Right lobe of liver (tissue), 6 donors: ENCODE measurements around the gene KCNQ1. TPM values are rescaled to one million over a fixed set of nuclear protein-coding genes. Genes with fewer than 3 reads are reported as not detected.

Experiments
- ATAC-seq, 4 donors: fragments of 200-7000 bp; cut with Tn5 transposase; one replicate each; pipeline ENCODE4 v1.9.1; 2020; ENCODE audit warnings: mild to moderate bottlenecking in 4 of 4, moderate library complexity in 4 of 4
- DNase-seq, 3 donors: peaks; one replicate each; pipeline ENCODE4 v3.0.0-alpha.2; 2020
- H3K27ac ChIP-seq, 3 donors: fragments of 200-600 bp; one replicate each; pipeline ENCODE4 v1.8.0; 2022
- H3K27me3 ChIP-seq, 2 donors: fragments of 200-600 bp; one replicate each; pipeline ENCODE4 v1.8.0; 2022
- H3K36me3 ChIP-seq, 4 donors: fragments of 200-600 bp; sonication (generic) in 1 of 4; one replicate each; pipeline versions ENCODE4 v1.5.1 to v1.8.0; 2017 to 2022; ENCODE audit warnings: control low read depth in 1 of 4
- H3K4me1 ChIP-seq, 4 donors: fragments of 200-600 bp; sonication (generic) in 1 of 4; one replicate each; pipeline versions ENCODE4 v1.5.1 to v1.8.0; 2017 to 2022; ENCODE audit warnings: control low read depth in 1 of 4
- H3K4me3 ChIP-seq, 3 donors: fragments of 200-600 bp; one replicate each; pipeline ENCODE4 v1.8.0; 2022
- H3K9me3 ChIP-seq, 4 donors: fragments of 200-600 bp; sonication (generic) in 1 of 4; one replicate each; pipeline versions ENCODE4 v1.5.1 to v1.8.0; 2017 to 2022; ENCODE audit warnings: control low read depth in 1 of 4
- CTCF ChIP-seq, 4 donors: fragments of 200-600 bp in 3 of 4; fragments of 450-650 bp in 1 of 4; IDR thresholded peaks; one replicate each; pipeline versions ENCODE4 v1.5.1 to v1.8.0; 2016 to 2022; ENCODE audit warnings: antibody characterized with exemption in 4 of 4, mild to moderate bottlenecking in 2 of 4
- POLR2A ChIP-seq: fragments of 450-650 bp; IDR thresholded peaks from one replicate; pipeline ENCODE4 v1.6.1; 2017; ENCODE audit warnings: antibody characterized with exemption, mild to moderate bottlenecking
- WGBS: methylation state at CpG from one replicate; pipeline ENCODE4 v1.1.6; 2018; ENCODE audit warnings: low coverage, low lambda C conversion rate; ENCODE audit not compliant: insufficient coverage; ENCODE audit errors: missing lambda C conversion rate; 5-methylcytosine and 5-hydroxymethylcytosine counted together
- intact Hi-C, 2 donors: fragments of 100-400 bp; cut with DNase I; formaldehyde crosslinking; loops; one replicate each; pipeline versions ENCODE4 v1.11.2 to v1.14.1; 2022
- total RNA-seq, 6 experiments: library from RNA; depleted of rRNA in 2 of 6; stranded (reverse); fragments of >200 nt in 2 of 6; fragmentation: NEBNext Ultra II Directional in 3 of 6; extraction: Animal tissue kit (Norgen Biotek cat#: 25700) in 3 of 6; gene quantifications; one replicate each; pipeline versions ENCODE4 v1.1.0 to v1.2.4, GENCODE V29; 2016 to 2023
- donor health status: DM: no; HTN: yes; CAD: no.
- donor health status: DM: no; HTN: no; CAD: no.
- donor health status: DM: no; HTN: no; CAD: no.
- donor health status: DM: no; HTN: yes; CAD: no.
- donor health status: DM: no; HTN: yes; CAD: no.

Gene KCNQ1
- total RNA-seq, 6 experiments from 2014 or later, result 0.61 to 2.4 (median 1.8) TPM

DNA sequence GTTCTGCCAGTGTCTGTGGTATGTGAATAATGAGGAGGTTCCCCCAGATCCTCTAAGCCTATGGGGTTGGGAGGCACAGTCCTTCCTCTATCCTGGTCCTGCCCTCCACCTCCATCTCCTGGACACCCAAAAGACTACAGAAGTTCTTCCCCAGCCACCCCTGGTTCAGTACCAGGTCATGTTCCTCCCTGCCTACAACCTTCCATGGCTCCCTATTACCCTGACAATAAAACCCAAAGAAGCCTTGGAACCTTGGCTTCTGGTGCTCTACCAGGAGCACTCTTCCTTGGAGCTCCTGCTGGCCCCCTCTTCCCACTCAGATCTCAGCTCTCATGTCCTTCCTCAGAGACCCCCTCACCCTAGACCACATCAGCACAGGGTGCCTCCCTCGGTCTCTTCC is 13.4 kb upstream of the KCNQ1 start:
- TF ChIP-seq POLR2A, result no peak
- TF ChIP-seq CTCF (IDR thresholded peaks at IDR 0.05), result no peak
- intact Hi-C loops, result loop anchor here in 1 of 2 donors (5.0 kb wide), 1 partner anchor 461 kb away; no protein-coding TSS in a partner anchor
- Histone ChIP-seq H3K27ac (no peak overlapping the region), H3K36me3 (no peaks in the 10 kb centered on the region), H3K9me3 (no peaks in the 10 kb centered on the region), H3K4me1 (no peaks in the 10 kb centered on the region), H3K27me3 (no peaks in the 10 kb centered on the region), H3K4me3 (no peak overlapping the region)
- ATAC-seq (no peak), DNase-seq (peak in 1 of 3 donors; percentile 1)
- WGBS, result 63% methylated on average over 1 of the region's 1 CpG

- WGBS, result no CpG with 5 or more reads among the region's 15 CpGs
- Histone ChIP-seq H3K27ac (no peak overlapping the region), H3K4me1 (no peaks in the 10 kb centered on the region), H3K9me3 (no peaks in the 10 kb centered on the region), H3K36me3 (no peaks in the 10 kb centered on the region), H3K4me3 (no peak overlapping the region), H3K27me3 (no peaks in the 10 kb centered on the region)
- intact Hi-C loops, result loop anchor here in 1 of 2 donors (5.0 kb wide), 1 partner anchor 460 kb away; no protein-coding TSS in a partner anchor
- no peak for TF ChIP-seq POLR2A
- no peak for TF ChIP-seq CTCF (IDR thresholded peaks at IDR 0.05)
- ATAC-seq (no peak), DNase-seq (peak in 2 of 3 donors; percentile 15 to 36)
Measured at GRCh38 chr11:2432171-2432621, 12.6 kb upstream of the KCNQ1 start.

DNA sequence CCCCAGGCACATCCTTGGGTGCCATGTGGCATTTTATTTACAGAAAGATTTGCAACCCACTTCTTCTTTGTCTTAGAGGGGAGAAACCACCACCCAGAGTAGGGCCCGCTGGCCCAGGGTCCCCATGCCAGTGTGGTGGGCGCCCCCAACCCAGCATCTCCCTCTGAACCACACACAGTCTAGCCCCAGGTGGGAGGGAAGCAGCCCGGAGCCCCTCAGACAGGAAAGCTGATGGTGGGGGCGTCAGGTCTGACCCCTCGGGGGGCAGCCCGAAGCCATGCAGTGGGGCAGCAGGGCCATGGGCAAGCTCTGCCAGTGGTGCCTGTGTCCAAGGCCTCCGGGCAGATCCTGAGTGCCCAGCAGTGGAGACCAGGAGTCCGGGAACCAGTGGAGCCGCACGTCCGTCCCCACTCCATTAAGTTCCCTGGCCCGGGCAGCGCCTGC is 12.2 kb upstream of the KCNQ1 start:
- DNase-seq, result peak in 1 of 3 donors; percentile 40
- H3K27me3 ChIP-seq, result no peaks in the 10 kb centered on the region
- no peaks in the 10 kb centered on the region for H3K4me1 ChIP-seq
- no peak overlapping the region for H3K27ac ChIP-seq
- intact Hi-C loops, result loop anchor here in 1 of 2 donors (5.0 kb wide), 1 partner anchor 460 kb away; no protein-coding TSS in a partner anchor
- no peaks in the 10 kb centered on the region for H3K9me3 ChIP-seq
- no peak overlapping the region for H3K4me3 ChIP-seq
- WGBS, result no CpG with 5 or more reads among the region's 13 CpGs
- TF ChIP-seq POLR2A, result no peak
- no peak for TF ChIP-seq CTCF (IDR thresholded peaks at IDR 0.05)
- ATAC-seq, result no peak
- H3K36me3 ChIP-seq, result no peaks in the 10 kb centered on the region

- no peak overlapping the region for H3K27ac ChIP-seq
- no peak for TF ChIP-seq CTCF (IDR thresholded peaks at IDR 0.05)
- TF ChIP-seq POLR2A, result no peak
- intact Hi-C loops, result loop anchor here in 1 of 2 donors (5.0 kb wide), 1 partner anchor 459 kb away; no protein-coding TSS in a partner anchor
- H3K4me1 ChIP-seq, result no peaks in the 10 kb centered on the region
- no peak for ATAC-seq
- DNase-seq, result peak in 1 of 3 donors; percentile 42
- 93% methylated on average over 3 of the region's 22 CpGs for WGBS
- no peaks in the 10 kb centered on the region for H3K27me3 ChIP-seq
- H3K36me3 ChIP-seq, result no peaks in the 10 kb centered on the region
- no peaks in the 10 kb centered on the region for H3K9me3 ChIP-seq
- H3K4me3 ChIP-seq, result no peak overlapping the region
Measured at GRCh38 chr11:2433106-2433925, 11.5 kb upstream of the KCNQ1 start.
